ENCODE measurements around the gene GALP. TPM values are rescaled to one million over a fixed set of nuclear protein-coding genes. Genes with fewer than 3 reads are reported as not detected.
"Not testable (repeated sequence)": the region's sequence is repeated elsewhere in the genome, so short reads cannot be mapped to it uniquely, and the experiment has no call there.

GALP gene
- total RNA-seq, 1 donor from 2014 or later, result not detected

GRCh38 chr19:56148096-56148495, 27.7 kb upstream of the GALP start:
- DNase-seq (ENCODE audit: low spot score), result no peak

DNA sequence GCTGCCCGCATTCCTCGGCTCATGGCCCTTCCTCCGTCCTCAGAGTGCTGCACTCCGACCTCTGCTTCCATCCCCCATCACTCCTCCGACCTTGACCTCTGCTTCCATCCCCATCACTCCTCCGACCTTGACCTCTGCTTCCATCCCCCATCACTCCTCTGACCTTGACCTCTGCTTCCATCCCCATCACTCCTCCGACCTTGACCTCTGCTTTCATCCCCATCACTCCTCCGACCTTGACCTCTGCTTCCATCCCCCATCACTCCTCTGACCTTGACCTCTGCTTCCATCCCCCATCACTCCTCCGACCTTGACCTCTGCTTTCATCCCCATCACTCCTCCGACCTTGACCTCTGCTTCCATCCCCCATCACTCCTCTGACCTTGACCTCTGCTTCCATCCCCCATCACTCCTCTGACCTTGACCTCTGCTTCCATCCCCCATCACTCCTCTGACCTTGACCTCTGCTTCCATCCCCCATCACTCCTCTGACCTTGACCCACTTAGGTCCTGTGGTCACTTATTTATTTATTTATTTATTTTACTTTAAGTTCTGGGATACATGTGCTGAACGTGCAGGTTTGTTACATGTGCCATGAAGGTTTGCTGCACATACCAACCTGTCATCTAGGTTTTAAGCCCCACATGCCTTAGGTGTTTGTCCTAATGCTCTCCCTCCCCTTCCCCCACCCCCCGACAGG, 26.7 kb upstream of the GALP start:
- DNase-seq (ENCODE audit: low spot score), result not testable (repeated sequence)

GRCh38 chr19:56149656-56150038, 26.2 kb upstream of the GALP start:
- no peak for DNase-seq (ENCODE audit: low spot score)

GRCh38 chr19:56150358-56150757, 25.4 kb upstream of the GALP start:
- no peak for DNase-seq (ENCODE audit: low spot score)

DNA sequence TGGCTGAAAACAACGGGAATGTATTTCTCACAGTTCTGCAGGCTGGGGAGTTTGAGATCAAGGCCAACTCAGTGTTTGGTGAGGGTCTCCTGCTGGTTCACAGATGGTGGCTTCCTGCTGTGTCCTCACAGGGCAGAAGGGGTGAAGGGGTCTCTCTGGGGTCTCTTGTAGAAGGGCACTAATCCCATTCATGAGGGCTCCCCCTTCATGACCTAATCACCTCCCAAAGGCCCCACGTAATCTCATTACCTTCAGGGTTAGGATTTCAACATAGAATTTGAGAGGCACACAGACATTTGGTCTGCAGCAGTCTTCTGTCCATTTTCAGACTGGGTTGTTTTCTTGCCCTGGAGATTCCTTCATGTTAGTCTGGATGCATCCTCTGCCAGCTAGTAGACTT, 23.2 kb upstream of the GALP start:
- DNase-seq (ENCODE audit: low spot score), result no peak

GRCh38 chr19:56153507-56153906, 22.3 kb upstream of the GALP start:
- DNase-seq (ENCODE audit: low spot score), result no peak

DNA sequence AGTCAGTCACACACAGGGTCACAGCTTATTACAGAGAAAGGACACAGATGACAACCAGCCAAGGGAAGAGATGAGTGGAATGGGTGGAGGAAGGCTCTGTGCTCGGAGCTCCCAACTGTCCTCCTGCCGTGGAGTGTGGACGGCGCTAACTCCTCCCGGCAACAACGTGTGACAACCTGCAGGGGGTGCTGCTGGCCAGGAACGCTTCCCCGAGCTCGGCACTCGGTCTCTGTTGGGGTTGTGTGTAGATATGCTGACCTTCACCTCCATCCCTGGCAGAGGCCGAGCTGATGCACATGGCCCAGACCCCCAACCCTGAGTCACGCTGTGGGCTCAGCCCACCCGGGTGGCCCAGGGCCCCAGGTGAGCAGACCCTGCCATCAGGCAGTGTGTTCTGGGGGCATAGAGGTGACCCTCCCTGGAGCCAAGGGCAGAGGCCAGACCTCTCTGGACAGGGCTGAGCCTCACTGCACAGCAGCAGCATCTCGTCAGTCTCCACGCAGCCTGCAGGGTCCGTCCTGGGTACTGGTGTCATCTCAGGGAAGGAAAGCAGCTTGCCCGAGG, 20.6 kb upstream of the GALP start:
- DNase-seq (ENCODE audit: low spot score), result no peak

DNA sequence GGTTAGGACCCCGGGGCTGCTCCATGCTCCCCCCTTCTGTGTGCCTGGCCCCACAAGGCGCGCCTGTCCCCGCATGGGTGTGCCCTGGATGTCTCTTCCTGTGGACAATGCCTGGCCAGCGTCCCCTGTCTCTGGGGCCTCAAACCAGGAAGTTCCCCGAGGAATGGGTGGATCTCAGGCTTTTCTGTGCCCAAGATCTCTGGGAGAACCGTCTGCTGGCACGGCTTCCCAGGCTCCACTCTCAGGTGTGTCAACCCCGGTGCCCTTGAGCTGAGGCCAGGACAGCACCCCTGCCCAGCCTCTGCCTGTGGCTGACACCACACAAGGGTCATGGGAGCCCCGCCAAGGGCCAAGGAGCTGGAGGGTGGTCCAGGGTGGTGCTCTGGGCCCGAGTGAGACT, 19.0 kb upstream of the GALP start:
- no peak for DNase-seq (ENCODE audit: low spot score)

- no peak for DNase-seq (ENCODE audit: low spot score)
These were observed 17.5 kb upstream of the GALP start for GRCh38 chr19:56158170-56158757.

DNA sequence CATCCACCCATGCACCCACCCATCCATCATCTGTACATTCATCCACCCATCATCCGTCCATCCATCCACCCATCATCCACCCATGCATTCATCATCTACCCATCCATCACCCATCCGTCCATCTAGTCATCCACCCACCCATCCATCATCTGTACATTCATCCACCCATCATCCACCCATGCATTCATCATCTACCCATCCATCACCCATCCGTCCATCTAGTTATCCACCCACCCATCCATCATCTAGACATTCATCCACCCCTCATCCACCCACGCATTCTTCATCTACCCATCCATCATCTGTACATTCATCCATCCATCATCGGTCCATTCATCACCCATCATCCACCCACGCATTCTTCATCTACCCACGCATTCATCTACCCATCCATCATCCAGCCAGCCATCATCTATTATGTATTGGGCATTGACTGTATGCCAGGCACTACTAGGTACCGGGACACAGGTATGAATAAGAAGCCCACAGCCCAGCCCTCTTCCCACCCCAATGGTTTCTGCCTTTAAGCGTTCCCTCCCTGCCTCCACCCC, 16.7 kb upstream of the GALP start:
- DNase-seq (ENCODE audit: low spot score), result no peak

GRCh38 chr19:56159622-56160271, 16.1 kb upstream of the GALP start:
- DNase-seq (ENCODE audit: low spot score), result no peak

- no peak for DNase-seq (ENCODE audit: low spot score)
These were observed 14.3 kb upstream of the GALP start for GRCh38 chr19:56161534-56161933.

DNA sequence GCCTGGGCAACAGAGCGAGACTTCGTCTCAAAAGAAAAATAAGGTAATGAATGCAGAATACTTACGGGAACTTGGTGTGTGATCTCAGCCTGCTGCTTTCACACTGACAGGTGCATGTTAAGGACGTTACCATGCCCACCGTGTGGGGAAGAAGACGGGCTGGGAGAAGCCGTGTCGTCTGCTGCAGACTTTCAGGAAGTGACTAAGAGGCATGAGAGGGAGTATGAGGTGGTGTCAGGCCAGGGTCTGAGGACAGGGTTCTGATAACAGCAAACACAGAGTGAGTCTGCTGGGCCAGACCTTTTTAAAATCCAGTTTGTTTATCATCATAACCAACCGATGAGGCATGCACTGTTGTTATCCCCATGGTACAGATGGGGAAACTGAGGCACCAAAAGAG, 13.6 kb upstream of the GALP start:
- no peak for DNase-seq (ENCODE audit: low spot score)

DNA sequence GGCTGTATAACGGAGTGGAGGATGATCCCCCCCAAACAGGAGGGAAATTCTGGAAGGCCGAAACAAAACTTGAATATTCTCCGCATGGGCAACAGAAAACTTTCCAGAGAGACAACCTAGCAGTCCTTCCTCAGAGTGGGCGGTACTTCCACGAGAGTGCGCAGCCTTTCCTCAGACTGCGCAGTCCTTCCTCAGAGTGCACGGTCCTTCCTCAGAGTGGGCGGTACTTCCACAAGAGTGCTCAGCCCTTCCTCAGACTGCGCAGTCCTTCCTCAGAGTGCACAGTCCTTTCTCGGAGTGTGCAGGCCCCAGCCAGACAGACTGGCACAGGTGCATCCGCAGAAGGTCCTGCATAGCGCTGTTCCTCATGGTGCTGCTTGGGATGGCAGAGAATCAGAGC, 12.7 kb upstream of the GALP start:
- no peak for DNase-seq (ENCODE audit: low spot score)

- DNase-seq (ENCODE audit: low spot score), result no peak
These were observed 8.7 kb upstream of the GALP start for GRCh38 chr19:56167064-56167578.

- DNase-seq (ENCODE audit: low spot score), result no peak
These were observed 5.5 kb upstream of the GALP start for GRCh38 chr19:56170261-56170660.

- DNase-seq (ENCODE audit: low spot score), result no peak
These were observed 1.7 kb upstream of the GALP start for GRCh38 chr19:56174086-56174485.

DNA sequence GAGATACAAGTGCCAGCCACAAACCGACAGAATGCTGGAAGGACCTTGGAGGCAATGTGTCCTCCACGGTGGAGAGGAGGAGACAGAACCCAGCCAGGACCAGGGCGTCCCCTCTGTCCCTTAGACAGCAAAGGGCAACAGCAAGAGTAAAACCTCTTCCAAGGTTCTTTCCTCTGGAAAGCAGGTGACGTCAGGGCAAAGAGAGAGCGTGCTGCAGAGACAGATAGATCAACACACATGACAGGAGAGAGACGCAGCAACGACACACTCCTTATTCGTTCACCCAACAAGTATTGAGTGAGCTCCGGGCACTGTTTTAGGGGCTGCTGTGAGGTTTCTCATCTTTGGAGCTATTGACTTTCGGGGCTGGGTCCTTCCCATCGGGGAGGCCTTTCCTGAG, 1.3 kb upstream of the GALP start:
- no peak for DNase-seq (ENCODE audit: low spot score)

GRCh38 chr19:56176310-56176709, 502 bp downstream of the GALP start:
- not testable (repeated sequence) for DNase-seq (ENCODE audit: low spot score)

DNA sequence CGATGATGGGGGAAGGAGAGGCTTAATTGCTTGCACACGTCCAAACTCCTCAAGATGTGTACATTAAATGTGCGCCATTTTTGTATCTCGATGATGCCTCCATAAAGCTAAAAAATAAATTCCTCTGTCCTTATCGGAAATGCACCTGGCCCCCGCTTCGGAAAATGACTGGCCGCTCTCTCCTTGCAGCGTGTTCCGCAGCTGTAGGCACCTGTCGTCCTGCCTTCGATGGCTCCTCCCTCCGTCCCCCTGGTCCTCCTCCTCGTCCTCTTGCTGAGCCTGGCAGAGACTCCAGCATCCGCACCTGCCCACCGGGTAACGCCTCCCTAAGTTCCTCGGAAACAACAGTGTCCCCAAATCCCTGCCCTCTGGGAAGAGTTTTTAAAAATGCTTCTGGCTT, 1.1 kb downstream of the GALP start:
- DNase-seq (ENCODE audit: low spot score), result no peak

- no peak for DNase-seq (ENCODE audit: low spot score)
These were observed 1.9 kb downstream of the GALP start for GRCh38 chr19:56177564-56178243.

DNA sequence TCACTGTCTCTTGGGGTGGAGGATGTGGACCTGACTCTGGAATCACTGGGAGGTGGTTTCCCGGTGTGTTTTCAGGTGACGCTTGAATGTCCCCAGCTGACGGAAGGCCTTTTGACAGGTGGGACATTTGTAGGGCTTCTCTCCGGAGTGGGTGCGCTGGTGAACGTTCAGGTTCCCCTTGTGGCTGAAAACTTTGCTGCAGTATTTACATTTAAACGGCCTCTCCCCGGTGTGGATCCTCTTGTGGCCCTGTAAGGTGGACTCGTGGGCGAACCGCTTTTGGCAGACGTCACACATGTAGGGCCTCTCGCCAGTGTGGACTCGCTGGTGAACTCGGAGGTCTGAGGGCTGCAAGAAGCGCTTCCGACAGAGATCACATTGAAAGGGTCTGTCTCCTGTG, 14.0 kb downstream of the GALP start:
- no peak for DNase-seq (ENCODE audit: low spot score)
